PC-9 (cell line): ENCODE data around the gene SORCS2.

Experiments
- CTCF ChIP-seq: fragments of 200-600 bp; sonication (generic); conservative IDR thresholded peaks from 2 replicates; pipeline ENCODE4 v1.6.1; 2017; ENCODE audit warnings: mixed run types, antibody characterized with exemption, mild to moderate bottlenecking, moderate library complexity
- EZH2 ChIP-seq: fragments of 200-600 bp; sonication (generic); IDR thresholded peaks from 2 replicates; pipeline ENCODE4 v1.8.0; 2017; ENCODE audit warnings: antibody characterized with exemption, low read depth

- TF ChIP-seq CTCF (no peak), EZH2 (no peak)
These were observed 115.2 kb downstream of the SORCS2 start for GRCh38 chr4:7307394-7308099.
